Hematopoietic multipotent progenitor cell (in vitro differentiated cells): ENCODE measurements around the gene ASB7. TPM values are rescaled to one million over a fixed set of nuclear protein-coding genes. Genes with fewer than 3 reads are reported as not detected.
"Not testable (repeated sequence)": the region's sequence is repeated elsewhere in the genome, so short reads cannot be mapped to it uniquely, and the experiment has no call there.

Experiments
- DNase-seq, 3 donors: peaks; one replicate each; pipeline ENCODE4 v3.0.0-alpha.2; 2011 to 2015; ENCODE audit warnings: low read depth in 2 of 3, low spot score in 2 of 3
- total RNA-seq: library from RNA; depleted of rRNA; stranded (reverse); fragments of >200 nt; gene quantifications from one replicate; pipeline ENCODE4 v1.2.3, GENCODE V29; 2012

Gene ASB7
- total RNA-seq, 1 donor, result 14.8 TPM

DNA sequence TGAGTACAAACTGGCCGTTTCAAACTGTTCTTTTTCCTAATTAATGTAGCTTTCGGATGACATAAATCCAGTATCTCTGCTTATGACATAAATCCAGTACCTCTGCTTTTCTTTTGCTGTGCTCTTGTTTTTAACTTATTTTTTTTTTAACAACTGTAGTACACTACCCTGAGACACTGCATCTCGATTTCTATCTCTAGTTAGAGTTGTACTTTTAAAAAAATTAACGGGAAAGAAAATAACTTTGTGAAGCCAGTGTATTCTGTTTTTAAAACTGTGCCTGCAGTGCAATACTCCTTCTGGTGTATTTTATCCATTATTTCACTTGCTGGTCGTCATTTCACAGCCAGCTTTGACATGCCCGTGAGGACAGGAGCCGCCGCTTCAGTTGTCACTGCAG, 46.6 kb downstream of the ASB7 start:
- DNase-seq, result no peak

DNA sequence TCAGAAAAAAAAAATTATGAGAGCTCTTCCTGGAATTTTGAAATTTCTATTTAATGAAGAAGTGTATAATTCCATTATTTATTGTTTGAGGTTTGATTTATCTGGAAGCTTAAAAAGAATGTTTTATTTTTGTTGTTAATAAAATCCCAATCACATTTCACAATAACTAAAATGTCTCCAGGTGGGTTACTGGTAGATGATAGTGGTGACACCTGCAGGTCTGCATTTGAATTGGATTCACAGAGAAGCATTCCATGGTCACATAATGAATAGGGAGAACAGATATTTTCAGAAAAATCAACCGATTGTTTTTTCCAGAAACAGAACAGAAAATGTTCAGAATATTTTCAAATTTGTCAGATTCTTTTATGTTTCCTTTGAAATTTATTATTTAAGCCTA, 48.3 kb downstream of the ASB7 start:
- no peak for DNase-seq

DNA sequence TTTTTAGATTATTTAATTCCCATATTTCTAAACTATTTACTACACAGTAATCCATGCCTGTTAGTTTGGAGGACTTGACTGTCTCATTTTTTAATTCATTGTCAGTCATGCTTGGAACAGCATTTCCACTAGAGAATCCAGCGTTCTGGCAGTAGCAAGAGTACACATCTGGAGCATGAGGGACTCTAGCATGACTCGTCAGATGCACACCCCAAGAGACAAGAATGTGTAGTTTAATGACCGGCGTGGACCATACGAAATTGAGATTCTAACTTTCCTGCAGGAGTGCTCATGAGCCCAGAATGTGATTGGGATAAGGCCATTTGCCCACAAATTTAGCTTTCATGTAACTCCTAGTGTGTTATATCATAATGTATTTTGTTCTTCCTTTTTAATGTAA, 48.9 kb downstream of the ASB7 start:
- no peak for DNase-seq

DNA sequence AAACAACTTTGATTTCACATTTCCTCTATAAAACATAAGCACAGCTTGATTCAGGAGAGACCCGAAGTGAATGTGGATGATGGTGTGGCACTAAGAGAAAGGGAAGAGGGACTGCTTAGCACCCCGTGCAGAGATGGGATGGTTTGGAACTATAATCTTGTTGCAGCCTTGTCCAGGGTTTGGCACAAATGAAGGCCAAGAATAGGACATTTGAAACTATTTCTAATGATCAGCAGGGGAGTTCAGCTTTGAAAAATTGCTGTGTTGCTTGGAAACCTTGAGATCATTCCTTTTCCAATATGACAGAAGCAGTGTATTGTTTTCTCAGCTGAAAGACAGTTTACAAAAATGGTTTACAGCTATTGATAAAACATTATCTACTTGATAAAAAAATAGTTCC, 49.7 kb downstream of the ASB7 start:
- no peak for DNase-seq

DNA sequence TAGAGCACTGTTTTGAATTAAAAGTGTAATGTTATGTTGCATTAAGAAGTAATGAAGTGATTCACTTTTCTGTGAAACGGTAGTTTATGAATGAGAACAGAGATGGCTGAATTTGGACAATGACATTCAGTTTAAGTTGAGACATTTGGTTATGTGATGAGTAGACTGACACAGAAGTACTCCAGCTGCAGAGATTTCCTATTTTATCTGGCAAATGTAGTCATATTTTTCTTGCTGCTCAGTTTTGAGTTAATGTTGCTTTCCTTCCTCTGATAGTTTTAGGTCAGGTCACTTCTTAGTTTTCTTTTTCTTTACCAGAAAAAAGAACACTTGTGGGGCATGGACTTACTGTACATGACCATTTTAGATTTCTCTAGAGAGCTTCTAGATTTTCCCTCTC, 51.2 kb downstream of the ASB7 start:
- DNase-seq, result no peak

DNA sequence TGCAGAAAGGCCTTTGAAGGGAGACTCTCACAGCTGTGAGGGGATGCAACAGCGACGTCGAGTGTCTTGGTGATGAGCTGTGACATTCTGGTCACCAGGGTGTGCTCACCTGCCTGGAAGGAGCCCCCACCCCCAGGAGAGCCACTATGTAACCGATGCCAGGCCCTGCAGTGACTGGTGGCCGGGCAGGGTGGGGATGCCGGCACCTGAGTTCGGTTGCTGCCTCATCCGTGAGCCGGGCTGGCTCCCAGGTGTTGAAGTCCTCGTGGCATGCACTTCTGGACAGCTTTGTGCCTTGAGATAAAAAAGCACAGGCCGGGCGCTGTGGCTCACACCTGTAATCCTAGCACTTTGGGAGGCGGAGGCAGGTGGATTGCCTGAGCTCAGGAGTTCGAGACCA, 56.5 kb downstream of the ASB7 start:
- DNase-seq, result no peak

DNA sequence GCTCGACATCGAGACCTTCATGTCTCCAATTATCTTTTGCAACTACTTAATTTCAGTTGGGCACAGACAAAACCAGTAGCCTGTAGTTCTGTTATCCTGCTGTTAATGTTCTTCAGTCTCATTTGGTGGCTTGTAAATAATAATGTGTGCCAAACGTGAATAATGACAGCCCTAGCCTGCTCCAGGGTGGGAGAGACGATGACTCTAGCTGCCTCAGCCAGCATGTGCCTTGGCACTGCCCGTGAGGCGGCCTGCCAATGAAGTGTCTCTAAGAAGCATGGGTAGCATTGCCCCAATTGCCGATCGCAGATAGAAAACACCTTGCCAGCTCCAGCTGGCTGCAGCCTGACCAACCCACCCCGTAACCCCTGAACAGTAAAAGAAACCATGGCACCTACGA, 58.8 kb downstream of the ASB7 start:
- DNase-seq, result no peak

DNA sequence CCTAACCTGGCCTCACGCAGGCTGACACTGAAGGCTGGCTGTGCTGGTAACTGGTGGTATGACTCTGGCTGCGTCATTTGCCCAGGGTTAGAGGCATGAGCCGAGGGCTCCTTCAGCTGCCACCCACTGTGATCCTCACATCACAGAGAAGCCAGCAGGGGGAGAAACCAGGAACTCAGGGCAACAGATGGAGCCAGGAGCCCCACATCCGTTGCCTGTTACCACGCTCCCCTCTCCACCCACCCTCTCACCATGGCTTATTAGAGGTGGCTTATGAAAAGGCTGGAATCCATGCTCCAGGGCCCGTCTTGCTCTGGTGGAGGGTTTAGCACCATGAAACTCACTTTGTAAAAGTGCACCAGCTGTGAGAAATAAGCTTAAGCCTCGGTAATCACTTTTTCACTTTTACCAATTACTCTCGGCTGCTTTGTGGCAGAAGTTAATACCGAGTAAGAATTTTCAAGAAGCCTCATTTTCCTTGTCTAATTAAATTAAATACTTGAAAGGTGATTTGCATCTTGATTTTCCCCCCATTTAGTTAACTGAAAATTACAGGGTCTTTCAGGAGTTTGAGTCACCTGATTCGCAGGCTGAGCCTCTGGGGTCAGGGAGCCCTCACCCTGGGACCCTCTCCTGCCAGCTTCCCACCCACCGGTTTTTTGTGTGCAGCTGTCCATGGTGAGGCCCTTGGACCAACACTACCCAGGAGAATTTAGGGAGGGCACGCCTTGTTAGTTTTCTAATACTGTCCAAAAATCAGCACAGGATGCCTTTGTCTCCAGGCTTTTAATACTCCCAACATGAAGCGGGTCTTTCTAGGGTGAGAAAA, 60.9 kb downstream of the ASB7 start:
- DNase-seq, result peak in 1 of 3 donors; percentile 23

DNA sequence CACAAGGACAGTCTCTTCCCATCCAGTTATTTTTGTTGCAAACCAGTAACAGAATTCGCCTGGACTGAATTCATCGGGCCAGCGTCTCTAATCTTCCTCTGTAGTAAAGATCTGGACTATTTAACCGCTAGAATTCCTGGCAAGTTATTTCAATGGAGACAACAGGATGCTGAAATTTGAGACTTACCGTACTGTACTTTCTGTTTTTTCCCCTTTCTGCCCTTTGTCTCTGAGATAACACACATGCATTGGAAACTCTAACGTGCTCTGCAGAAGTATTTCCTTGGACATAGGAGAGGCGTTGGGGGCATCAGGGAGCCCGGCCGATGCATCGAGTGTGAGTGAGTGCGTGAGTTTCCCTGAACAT, 61.5 kb downstream of the ASB7 start:
- DNase-seq, result no peak

DNA sequence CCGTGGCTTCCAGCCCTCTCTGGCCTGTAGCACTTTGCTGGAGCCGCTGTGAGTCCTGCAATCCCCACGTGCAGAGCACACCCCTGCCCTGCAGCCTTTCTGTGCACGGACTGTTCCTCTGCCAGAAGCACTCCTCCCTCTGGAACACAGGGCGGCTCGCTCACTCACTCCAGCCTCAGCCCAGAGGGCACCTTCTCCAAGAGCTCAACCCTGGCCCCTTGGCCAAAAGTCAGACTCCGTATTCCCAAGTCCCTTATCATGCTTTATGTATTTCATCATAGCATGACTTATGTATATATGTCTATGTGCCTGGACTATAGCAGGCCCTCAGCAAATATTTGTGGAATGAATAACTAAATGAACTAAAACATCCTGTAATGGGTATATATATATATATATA, 63.2 kb downstream of the ASB7 start:
- DNase-seq, result no peak

DNA sequence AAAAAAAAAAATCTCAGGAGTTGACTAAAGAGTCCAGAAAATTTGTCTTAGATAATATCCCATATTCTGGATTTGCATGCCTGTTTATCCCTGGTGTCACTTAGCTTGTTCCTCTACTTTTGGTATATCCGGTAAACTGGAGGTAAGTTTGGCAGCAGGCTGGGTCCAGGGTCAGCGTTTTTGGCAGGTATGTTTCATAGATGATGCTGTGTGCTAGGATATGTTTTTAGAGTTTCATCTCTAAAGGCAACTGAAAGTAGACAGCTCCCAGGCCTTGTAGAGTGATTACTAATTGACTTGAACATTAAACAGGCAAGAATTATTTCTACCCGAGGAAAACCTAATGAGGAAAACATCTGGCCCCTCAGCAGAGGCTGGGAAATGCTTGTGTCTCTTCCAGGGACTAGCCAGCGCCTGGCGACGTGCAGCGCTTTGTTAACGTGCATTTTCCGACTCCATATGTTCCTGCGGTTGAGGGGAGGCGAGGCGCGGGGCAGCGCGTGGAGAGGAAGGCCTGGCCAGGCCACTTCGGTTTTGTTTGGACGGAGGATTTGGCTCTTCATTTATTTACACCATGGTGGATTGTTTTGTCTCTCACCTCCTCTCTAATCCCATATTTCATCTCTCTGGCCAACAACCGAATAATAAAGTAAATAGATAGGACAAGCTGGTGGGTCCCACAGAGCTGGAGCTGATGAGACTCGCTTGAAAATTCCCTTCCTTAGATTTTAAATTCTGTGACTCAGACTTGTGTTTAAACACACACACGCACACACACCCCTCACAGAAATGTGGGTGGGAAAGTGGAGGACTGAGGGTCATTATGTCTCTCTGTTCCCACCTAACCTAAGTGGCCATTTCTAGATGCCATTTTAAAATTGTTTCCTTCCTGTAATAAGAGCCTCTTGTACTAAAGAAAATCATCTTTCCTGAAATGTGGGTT, 65.3 kb downstream of the ASB7 start:
- no peak for DNase-seq

DNA sequence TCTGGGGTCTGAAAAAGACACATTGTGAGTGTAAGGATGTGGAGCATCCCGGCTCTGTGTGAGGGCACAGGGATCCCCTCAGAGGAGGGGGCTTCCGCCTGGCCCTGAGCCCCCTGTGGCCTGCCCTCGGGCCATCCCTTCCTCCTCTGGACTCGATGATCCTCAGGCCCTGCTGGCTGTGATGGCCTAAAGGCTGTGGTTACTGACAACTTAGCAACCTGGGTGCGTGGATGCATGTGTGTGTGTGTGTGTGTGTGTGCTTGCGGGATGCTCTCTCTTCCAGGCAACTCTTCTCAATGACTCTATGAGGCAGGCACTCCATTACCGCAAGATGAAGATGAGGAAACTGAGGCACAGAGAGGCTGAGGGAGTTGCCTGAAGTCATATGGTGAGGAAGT, 66.0 kb downstream of the ASB7 start:
- DNase-seq, result no peak

DNA sequence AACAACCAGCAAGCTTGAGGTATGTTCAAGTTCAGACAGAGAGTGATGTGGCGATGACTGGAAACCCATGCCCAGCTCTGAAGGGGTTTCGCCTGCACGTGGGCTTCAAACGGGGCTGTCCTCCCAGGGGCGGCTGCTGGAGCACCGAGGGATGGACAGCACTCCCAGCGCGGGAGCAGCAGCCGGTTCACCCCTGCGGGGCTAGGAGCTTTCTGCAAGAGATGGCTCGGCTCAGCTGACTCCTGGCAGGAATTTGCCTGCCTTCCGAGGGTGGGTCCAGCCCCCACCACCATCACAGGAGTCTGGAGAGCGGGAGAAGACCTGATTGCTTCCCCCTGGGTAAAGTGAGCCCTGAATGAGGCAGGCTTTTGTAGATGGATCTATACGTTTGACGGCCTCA, 66.9 kb downstream of the ASB7 start:
- DNase-seq, result no peak

DNA sequence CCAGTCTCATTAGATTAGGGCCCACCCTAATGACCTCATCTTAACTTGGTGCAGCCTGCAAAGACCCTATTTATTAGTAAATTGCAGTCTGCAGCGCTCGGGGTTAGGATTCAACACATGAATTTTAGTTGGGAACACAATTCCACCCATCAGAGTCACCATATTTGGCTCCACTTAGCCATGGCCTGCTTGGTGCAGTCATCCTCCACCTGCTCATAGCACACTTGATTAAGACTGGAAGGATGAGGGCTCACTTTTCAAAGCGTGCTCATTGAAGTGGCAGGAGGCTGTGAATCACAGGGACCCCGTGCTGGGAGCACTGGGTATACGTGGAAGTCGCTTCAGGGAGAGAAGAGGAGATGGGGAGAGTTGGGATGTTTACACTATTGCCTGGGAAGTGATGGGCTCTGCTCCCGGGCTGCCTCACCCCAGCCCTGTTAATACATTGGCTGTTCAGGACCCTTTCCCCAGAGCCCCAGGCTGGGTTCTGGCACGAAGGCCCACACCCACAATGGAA, 68.2 kb downstream of the ASB7 start:
- no peak for DNase-seq

DNA sequence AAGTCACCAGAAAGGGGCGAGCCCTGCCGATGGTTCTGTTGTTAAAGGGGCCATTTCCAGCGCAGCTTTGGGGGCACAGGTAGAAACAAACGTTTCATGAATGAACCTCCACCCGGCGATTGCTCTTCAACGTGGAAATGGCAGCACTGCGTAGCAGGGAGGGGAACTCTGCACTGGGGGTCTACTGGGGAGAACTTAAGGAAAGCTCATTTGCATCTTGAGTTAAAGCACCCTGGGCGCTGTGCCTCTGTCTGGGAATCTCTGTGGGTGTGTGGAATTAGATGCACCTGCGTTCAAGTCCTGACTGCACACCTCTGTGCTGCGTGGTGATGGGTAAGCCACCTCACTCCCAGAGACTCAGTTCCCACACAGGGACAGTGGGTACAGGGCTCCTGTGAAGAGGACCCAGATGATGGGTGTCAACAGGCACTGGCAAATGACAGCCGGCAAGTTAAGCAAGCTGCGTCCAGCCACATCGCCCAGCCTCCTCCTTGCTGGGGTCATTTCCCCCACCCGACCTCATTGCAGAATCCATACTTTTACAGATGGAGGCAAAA, 68.8 kb downstream of the ASB7 start:
- no peak for DNase-seq

DNA sequence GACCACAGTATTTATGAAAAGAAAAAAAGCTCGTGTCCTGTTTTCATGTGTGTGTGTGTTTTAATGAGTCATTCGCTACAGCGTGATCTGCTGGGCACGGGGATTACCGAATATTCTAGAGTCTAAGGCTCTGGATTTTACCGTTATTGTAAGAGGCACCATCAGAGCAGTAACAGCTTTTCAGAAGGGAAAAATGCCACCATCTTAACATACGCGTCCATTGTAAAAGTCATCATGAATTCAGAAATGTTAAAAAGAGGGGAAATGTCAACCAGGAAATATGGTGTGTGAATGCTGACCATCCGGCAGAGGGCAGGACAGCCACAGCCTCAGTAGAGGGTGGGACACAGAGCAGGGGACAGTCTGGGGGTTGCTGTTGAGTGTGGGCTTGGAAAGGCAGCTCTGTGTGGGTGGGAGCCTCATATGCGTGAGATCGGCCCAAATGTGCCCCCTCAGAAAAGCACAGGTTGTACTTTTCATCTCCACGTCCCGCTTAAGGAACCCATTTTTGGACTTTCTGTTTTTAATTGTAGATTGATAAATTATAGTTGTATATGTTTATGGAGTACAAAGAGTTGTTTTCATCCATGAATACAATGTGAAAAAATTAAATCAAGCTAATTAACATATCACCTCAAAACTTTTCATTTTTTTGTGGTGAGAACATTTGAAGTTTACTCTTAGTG, 69.6 kb downstream of the ASB7 start:
- peak in 1 of 3 donors; percentile 45 for DNase-seq

DNA sequence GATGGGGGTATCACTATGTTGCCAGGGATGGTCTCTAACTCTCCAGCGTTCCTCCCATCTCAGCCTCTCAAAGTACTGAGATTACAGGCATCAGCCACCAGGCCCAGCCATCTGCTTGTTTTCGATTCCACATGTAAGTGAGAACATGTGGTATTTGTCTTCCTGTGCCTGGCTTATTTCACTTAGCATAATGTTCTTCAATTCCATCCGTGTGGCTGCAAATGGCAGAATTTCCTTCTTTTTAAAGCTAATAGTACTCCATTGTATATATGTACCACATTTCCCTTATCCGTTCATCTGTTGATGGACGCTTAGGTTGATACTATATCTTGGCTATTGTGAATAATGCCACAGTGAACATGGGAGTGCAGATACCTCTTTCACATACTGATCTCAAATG, 70.6 kb downstream of the ASB7 start:
- no peak for DNase-seq

DNA sequence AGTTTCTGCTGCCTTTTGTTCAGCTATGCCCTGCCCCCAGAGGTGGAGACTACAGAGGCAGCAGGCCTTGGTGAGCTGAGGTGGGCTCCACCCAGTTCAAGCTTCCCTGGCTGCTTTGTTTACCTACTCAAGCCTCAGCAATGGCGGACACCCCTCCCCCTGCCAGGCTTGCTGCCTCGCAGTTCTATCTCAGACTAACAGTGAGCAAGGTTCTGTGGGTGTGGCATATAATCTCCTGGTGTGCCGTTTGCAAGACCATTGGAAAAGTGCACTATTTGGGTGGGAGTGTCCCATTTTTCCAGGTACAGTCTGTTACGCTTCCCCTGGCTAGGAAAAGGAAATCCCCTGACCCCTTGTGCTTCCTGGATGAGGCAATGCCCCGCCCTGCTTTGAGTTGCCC, 76.8 kb downstream of the ASB7 start:
- DNase-seq, result not testable (repeated sequence)

DNA sequence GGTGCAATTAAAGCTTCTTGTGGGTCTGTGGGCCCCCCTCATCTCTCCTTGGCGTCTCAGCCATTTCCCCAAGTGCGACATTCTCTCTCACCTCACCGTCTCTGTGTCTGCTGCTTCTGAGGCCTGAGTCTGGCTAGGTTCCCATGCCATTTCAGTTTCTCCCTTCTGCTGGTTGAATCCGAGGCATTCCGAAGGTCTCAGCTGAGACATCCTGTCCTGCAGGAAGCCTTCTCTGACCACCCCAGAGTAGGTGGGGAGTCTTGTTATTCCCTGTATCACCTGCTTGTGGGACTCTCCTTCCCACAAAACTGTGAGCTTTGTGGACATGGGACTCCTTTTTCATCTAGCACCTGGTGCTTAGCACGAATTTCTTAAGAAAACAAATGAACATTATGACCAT, 78.3 kb downstream of the ASB7 start:
- DNase-seq, result no peak

DNA sequence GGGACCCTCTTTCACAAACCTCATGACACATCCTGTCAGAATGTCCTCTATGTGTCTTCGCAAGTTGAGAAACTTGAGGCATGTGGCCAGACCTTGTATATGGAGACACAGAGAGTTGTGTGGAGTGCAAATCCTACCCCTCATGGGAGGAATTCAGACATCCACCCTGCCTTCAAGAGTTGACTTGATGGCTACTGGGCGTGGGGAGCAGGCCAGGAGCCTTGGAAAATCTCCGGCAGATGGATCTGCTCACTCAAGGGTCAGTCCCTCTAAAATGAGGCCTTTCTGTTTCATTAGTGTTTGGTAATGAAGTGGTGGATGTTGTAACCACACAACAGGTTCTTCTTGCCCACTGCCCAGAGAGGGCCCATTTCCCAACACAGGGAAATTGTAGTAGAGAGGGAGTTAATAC, 79.0 kb downstream of the ASB7 start:
- no peak for DNase-seq

DNA sequence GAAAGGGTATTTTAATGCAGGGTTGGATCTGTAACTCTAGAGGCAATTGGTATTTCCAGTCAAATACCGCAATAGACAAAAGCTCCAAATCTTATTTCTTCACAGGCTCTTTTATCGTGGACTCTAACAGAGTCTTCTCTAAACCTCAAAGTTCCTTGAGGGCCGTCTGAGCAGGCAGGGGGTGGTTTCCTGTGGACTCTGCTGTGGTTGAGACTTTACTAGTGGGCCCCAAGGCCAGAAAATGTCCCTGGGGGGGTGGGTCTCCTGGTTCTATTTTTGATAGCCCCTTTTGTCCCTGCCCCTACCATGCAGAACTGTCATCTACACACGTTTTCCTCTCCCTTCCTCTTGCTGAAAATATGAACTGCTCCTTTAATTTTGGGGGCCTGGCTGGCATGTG, 80.1 kb downstream of the ASB7 start:
- no peak for DNase-seq
